HepG2 (cell line): ENCODE measurements around the gene IFI35. TPM values are rescaled to one million over a fixed set of nuclear protein-coding genes. Genes with fewer than 3 reads are reported as not detected.

Experiments
- HIVEP1 ChIP-seq: sonication (generic); formaldehyde crosslinking; IDR thresholded peaks from 2 replicates; pipeline ENCODE4 v1.4.0; 2020; ENCODE audit warnings: mild to moderate bottlenecking, missing genetic modification reagents
- KLF9 ChIP-seq: IDR thresholded peaks from 2 replicates; pipeline ENCODE4 v1.6.1; 2016; ENCODE audit warnings: low read depth
- NONO ChIP-seq, 2 experiments: fragments of 450-650 bp in 1 of 2; sonication (generic) in 1 of 2; formaldehyde crosslinking in 1 of 2; IDR thresholded peaks in 1 of 2; conservative IDR thresholded peaks in 1 of 2; 2 replicates each; pipeline versions ENCODE4 v1.6.1 to v1.8.0; 2017 to 2022; ENCODE audit warnings: mild to moderate bottlenecking in 1 of 2, missing genetic modification reagents in 1 of 2, moderate library complexity in 1 of 2
- RARA ChIP-seq: IDR thresholded peaks from 2 replicates; pipeline ENCODE4 v1.6.1; 2016; ENCODE audit warnings: missing genetic modification reagents, missing compliant biosample characterization
- RXRA ChIP-seq: sonication (generic); formaldehyde crosslinking; IDR thresholded peaks from 2 replicates; pipeline ENCODE4 v1.5.1; 2020; ENCODE audit warnings: missing genetic modification reagents
- SRF ChIP-seq: IDR thresholded peaks from 2 replicates; pipeline ENCODE4 v1.6.1; 2011; ENCODE audit warnings: mild to moderate bottlenecking, low read depth, low read length, moderate library complexity
- SRY ChIP-seq: sonication (generic); formaldehyde crosslinking; IDR thresholded peaks from 2 replicates; pipeline ENCODE4 v1.8.0; 2022; ENCODE audit warnings: mild to moderate bottlenecking, missing genetic modification reagents
- TFAP4 ChIP-seq: sonication (generic); IDR thresholded peaks from 2 replicates; pipeline ENCODE4 v1.6.1; 2016; ENCODE audit warnings: low read depth, borderline replicate concordance
- ZBTB26 ChIP-seq: IDR thresholded peaks from 2 replicates; pipeline ENCODE4 v1.6.1; 2016; ENCODE audit warnings: missing compliant biosample characterization, missing genetic modification reagents, borderline replicate concordance
- ZNF318 ChIP-seq: sonication (generic); formaldehyde crosslinking; IDR thresholded peaks from 2 replicates; pipeline ENCODE4 v1.4.0; 2020; ENCODE audit warnings: mild to moderate bottlenecking, missing genetic modification reagents
- ZNF609 ChIP-seq: sonication (generic); formaldehyde crosslinking; IDR thresholded peaks from 2 replicates; pipeline ENCODE4 v1.4.0; 2020; ENCODE audit warnings: mild to moderate bottlenecking, missing genetic modification reagents, borderline replicate concordance
- polyA plus RNA-seq, 8 experiments: library from polyadenylated mRNA; depleted of rRNA in 3 of 8; stranded (reverse) in 7 of 8; unstranded in 1 of 8; fragments of >200 nt; fragmentation: Illumina TruSeq in 4 of 8; extraction: Trizol in 4 of 8; gene quantifications; 2 replicates each; pipeline versions ENCODE4 v1.2.1 to v1.2.3, GENCODE V29; 2011 to 2016; ENCODE audit warnings: low read depth in 4 of 8, missing spikeins in 1 of 8, mixed read lengths in 1 of 8; ENCODE audit not compliant: insufficient read depth in 1 of 8
- total RNA-seq, 5 experiments: library from RNA; depleted of rRNA; stranded (reverse); fragments of >200 nt; fragmentation: Illumina TruSeq; extraction: Trizol; gene quantifications; 2 replicates each; pipeline ENCODE4 v1.2.3, GENCODE V29; 2016; ENCODE audit warnings: low read depth in 1 of 5

Gene IFI35
- total and polyA plus RNA-seq, 2 of the 13 experiments (the other 11 are each of a cell fraction or from before 2014, with no cell fraction given) = 28.9 to 38.1 TPM

- 0 out of 2 replicates have a peak, but pooled peaks have one; percentile 66 for TF ChIP-seq ZNF318 (CRISPR knock-in tag)
- TF ChIP-seq SRF = no peak
- TF ChIP-seq RXRA (CRISPR knock-in tag) = peak; percentile 59; the same call in 1 of the 2 replicates
- 0 out of 2 replicates have a peak, but pooled peaks have one; percentile 39 for TF ChIP-seq HIVEP1 (CRISPR knock-in tag)
- peak; percentile 44; the same call in 1 of the 2 replicates for TF ChIP-seq RARA (CRISPR knock-in tag)
- TF ChIP-seq KLF9 (CRISPR knock-in tag) = no peak
- TF ChIP-seq SRY (CRISPR knock-in tag) = 0 out of 2 replicates have a peak, but pooled peaks have one; percentile 25
- 0 out of 2 replicates have a peak, but pooled peaks have one; percentile 19 for TF ChIP-seq ZNF609 (CRISPR knock-in tag)
- TF ChIP-seq ZBTB26 (CRISPR knock-in tag) = peak; percentile 98
- TF ChIP-seq NONO (IDR thresholded peaks at IDR 0.05) = no peak
- TF ChIP-seq NONO (CRISPR knock-in tag; conservative IDR thresholded peaks at IDR 0.05) = 0 out of 2 replicates have a peak, but pooled peaks have one; percentile 28
- TF ChIP-seq TFAP4 = peak; percentile 39; the same call in 1 of the 2 replicates
These were observed 5.3 kb downstream of the IFI35 start (continued) for GRCh38 chr17:43011728-43012472.
